Left ventricle myocardium inferior (tissue), 1 donor: Measurements from ENCODE around the gene SPATA20. TPM values are rescaled to one million over a fixed set of nuclear protein-coding genes. Genes with fewer than 3 reads are reported as not detected.

ENCODE experiments used
- DNase-seq: peaks from one replicate; pipeline ENCODE4 v3.0.0-alpha.2; 2020
- H3K27ac ChIP-seq: fragments of 200-600 bp; replicated peaks from 2 replicates; pipeline ENCODE4 v1.8.0; 2021
- H3K27me3 ChIP-seq: fragments of 200-600 bp; 2 replicates; pipeline ENCODE4 v1.8.0; 2021; ENCODE audit warnings: low read depth
- H3K36me3 ChIP-seq: fragments of 200-600 bp; 2 replicates; pipeline ENCODE4 v1.8.0; 2021
- H3K4me1 ChIP-seq: fragments of 200-600 bp; 2 replicates; pipeline ENCODE4 v1.8.0; 2021
- H3K4me3 ChIP-seq: fragments of 200-600 bp; 2 replicates; pipeline ENCODE4 v1.8.0; 2021; ENCODE audit warnings: mild to moderate bottlenecking, moderate library complexity
- H3K9me3 ChIP-seq: fragments of 200-600 bp; replicated peaks from 2 replicates; pipeline ENCODE4 v1.8.0; 2021
- CTCF ChIP-seq: fragments of 200-600 bp; IDR thresholded peaks from 2 replicates; pipeline ENCODE4 v1.8.0; 2021; ENCODE audit warnings: antibody characterized with exemption, mild to moderate bottlenecking, borderline replicate concordance
- intact Hi-C: fragments of 100-400 bp; cut with micrococcal nuclease; formaldehyde crosslinking; loops from one replicate; pipeline ENCODE4 v1.11.0; 2022
- total RNA-seq: library from RNA; stranded (reverse); fragmentation: NEBNext Ultra II Directional; extraction: Animal tissue kit (Norgen Biotek cat#: 25700); gene quantifications from one replicate; pipeline ENCODE4 v1.2.1, GENCODE V29; 2021
- donor health status: DM: no; HTN: yes; CAD: no; lungs with severe emphysema.

Gene SPATA20
- total RNA-seq, 1 donor from 2014 or later, result 66.3 TPM

DNA sequence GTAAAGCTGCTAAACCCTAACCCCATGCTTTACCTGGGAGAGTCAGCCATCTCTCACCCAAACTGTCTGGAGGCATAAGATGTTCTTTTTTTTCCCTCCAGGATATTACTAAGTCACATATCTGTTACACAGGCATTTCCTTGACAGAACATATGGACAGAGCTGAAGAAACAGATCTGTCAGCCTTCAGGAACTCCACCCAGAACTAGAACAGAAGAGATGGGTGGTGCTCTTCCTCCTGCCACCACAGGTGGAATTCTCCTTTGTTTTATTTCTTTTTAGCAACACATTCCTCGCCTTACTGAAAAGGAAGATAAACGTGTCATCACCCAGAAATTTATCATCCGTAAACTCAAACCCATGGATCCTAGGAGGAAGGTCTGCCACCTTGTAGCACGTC is 30.0 kb upstream of the SPATA20 start:
- no peak for TF ChIP-seq CTCF
- H3K36me3 ChIP-seq, result no peaks in the 10 kb centered on the region
- H3K27ac ChIP-seq, result peak overlapping the region; percentile 62
- H3K27me3 ChIP-seq, result no peaks in the 10 kb centered on the region
- no peak overlapping the region for H3K4me3 ChIP-seq
- intact Hi-C loops, result no loop called here
- no peaks in the 10 kb centered on the region for H3K9me3 ChIP-seq
- peaks cover 31% of the 10 kb centered on the region for H3K4me1 ChIP-seq
- no peak for DNase-seq

DNA sequence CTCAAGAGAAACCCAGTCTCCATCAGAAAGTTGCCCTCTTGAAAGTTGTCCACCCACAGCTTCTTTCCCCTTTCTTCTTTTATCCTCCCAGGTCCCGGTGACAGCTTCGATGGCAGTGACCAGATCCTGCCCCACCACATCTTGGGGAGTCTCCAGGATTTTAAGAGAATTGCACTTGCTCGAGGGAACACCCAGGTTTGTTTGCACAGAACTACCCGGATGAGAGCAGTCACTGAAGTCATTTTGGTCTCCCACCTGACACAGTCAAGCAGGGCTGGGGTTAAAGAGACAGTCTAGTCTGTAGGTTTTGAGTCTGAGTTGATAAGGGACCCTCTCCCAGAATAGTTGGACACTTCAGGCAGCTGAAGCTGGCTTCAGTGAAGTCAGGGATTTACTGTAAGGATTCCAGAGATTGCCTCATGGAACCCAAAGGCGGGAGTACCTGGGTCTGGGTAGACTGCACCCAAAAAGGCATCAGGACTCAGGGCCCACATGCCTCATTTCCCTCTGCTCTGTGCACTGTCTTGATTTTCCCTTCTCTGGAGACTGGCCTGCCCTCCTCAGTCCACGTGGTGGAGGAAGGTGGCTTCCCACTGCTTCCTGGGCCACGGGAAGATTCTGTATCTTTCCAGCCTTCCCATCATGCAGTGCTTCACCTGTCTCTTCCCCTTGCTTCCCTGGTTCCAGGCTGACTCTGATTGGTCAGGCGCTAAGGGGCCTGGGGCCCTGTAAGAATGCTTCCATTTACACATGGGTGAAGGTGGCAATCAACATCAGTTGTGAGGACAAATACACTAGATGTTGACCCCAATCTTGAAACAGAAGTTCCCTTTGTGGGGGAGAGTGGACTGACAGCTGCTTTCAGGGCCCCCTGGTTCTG is 29.2 kb upstream of the SPATA20 start:
- intact Hi-C loops, result no loop called here
- Histone ChIP-seq H3K9me3 (no peaks in the 10 kb centered on the region), H3K4me3 (no peak overlapping the region), H3K4me1 (peaks cover 31% of the 10 kb centered on the region), H3K27me3 (no peaks in the 10 kb centered on the region), H3K27ac (peak overlapping the region; percentile 62), H3K36me3 (no peaks in the 10 kb centered on the region)
- DNase-seq, result no peak
- TF ChIP-seq CTCF, result no peak

DNA sequence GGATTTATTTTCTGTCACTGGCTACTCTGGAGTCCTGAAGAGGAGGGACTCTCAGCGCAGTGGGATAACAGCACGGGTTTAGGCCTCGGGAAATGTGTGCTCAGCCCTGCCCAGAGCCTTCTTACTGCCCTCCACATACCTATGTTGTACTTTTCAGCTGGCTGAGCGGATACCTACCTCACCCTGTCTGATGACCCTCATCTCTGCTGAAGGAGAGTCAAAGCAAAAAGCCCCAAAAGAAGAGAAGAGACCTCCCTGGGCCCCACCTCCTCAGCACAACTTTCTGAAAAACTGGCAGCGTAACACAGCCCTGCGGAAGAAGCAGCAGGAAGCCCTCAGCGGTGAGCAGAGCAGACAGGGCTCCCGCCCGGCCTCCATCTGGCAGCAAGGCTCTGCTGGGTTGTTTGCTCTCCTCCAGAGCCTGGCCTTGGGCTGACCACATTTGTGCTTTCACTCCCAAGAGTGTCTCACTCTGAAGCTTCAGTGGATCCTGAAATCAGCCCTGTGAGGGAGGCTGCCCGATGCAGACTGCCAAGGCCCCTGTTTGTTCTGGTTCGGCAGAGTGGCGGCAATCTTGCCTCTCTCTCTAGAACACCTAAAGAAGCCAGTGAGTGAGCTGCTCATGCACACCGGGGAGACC is 28.5 kb upstream of the SPATA20 start:
- no peaks in the 10 kb centered on the region for H3K9me3 ChIP-seq
- DNase-seq, result no peak
- no peak for TF ChIP-seq CTCF
- no peaks in the 10 kb centered on the region for H3K36me3 ChIP-seq
- no peak overlapping the region for H3K4me3 ChIP-seq
- peaks cover 31% of the 10 kb centered on the region for H3K4me1 ChIP-seq
- H3K27me3 ChIP-seq, result no peaks in the 10 kb centered on the region
- H3K27ac ChIP-seq, result peak overlapping the region; percentile 62
- intact Hi-C loops, result no loop called here

DNA sequence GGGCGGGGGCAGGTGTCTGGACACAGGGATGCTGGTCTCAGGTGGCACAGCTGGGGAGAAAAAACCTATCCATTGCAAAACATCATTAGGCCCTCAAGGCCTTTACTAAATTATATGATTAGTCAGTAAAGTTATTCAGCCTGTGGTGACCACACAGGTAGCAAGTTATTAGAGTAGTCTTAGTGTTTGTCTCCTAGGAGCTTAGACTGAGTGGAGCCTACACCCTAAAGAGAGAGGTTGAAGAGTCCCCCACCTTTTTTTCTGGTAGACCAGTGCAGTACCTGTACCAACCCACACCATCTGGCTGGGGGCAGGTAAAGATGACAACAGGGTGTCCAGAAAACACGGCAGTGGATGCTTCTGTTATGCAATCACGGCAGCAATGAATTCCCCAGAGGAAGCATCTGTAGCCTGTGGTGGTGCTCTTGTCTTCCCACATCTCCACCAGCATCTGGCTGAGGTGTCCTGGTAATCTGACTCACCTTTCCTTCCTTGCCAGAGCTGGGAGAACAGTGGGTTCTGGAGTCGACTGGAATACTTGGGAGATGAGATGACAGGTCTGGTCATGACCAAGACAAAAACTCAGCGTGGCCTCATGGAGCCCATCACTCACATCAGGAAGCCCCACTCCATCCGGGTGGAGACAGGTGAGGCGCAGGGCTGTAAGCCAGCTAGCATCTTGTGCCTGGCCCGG is 27.7 kb upstream of the SPATA20 start:
- Histone ChIP-seq H3K36me3 (no peaks in the 10 kb centered on the region), H3K4me3 (no peak overlapping the region), H3K4me1 (peaks cover 31% of the 10 kb centered on the region), H3K27ac (no peak overlapping the region), H3K9me3 (no peaks in the 10 kb centered on the region), H3K27me3 (no peaks in the 10 kb centered on the region)
- TF ChIP-seq CTCF, result no peak
- no peak for DNase-seq
- intact Hi-C loops, result no loop called here

GRCh38 chr17:50520483-50520882 is 26.5 kb upstream of the SPATA20 start:
- Histone ChIP-seq H3K27me3 (no peaks in the 10 kb centered on the region), H3K27ac (no peak overlapping the region), H3K4me3 (no peak overlapping the region), H3K36me3 (no peaks in the 10 kb centered on the region), H3K4me1 (peaks cover 20% of the 10 kb centered on the region), H3K9me3 (no peaks in the 10 kb centered on the region)
- TF ChIP-seq CTCF, result no peak
- no peak for DNase-seq
- intact Hi-C loops, result no loop called here
